GM13976 (cell line): Measurements from ENCODE around the gene ERC2.

Experiments
- DNase-seq: peaks from one replicate; pipeline ENCODE4 v3.0.0; 2012; ENCODE audit warnings: low spot score
- CTCF ChIP-seq: IDR thresholded peaks from 2 replicates; pipeline ENCODE4 v1.5.1; 2012; ENCODE audit warnings: borderline replicate concordance, mild to moderate bottlenecking; ENCODE audit not compliant: insufficient read depth; ENCODE audit errors: extremely low read depth, missing control alignments, control extremely low read depth
- in situ Hi-C: fragments of 300-500 bp; cut with MboI; formaldehyde crosslinking; loops from one replicate; pipeline ENCODE4 v1.12.0; 2022; ENCODE audit warnings: low sequenced_read_pairs, mixed read lengths, inconsistent platforms; ENCODE audit not compliant: unreplicated experiment

Gene ERC2

GRCh38 chr3:55805169-55805568, 663.1 kb downstream of the ERC2 start:
- TF ChIP-seq CTCF = no peak
- in situ Hi-C loops = no loop called here
- DNase-seq = no peak

- TF ChIP-seq CTCF = no peak
- in situ Hi-C loops = no loop called here
- no peak for DNase-seq
These were observed 663.8 kb downstream of the ERC2 start for GRCh38 chr3:55804170-55805095.

GRCh38 chr3:55802816-55803215, 665.5 kb downstream of the ERC2 start:
- in situ Hi-C loops = no loop called here
- no peak for DNase-seq
- no peak for TF ChIP-seq CTCF

GRCh38 chr3:55801676-55802075, 666.6 kb downstream of the ERC2 start:
- in situ Hi-C loops = no loop called here
- no peak for DNase-seq
- no peak for TF ChIP-seq CTCF

GRCh38 chr3:55801068-55801467, 667.2 kb downstream of the ERC2 start:
- in situ Hi-C loops = no loop called here
- TF ChIP-seq CTCF = no peak

GRCh38 chr3:55797775-55798174, 670.5 kb downstream of the ERC2 start:
- TF ChIP-seq CTCF = no peak
- in situ Hi-C loops = no loop called here
- DNase-seq = no peak

More at GRCh38 chr3:55801068-55801467, 667.2 kb downstream of the ERC2 start:
- no peak for DNase-seq
